H1 (cell line): Measurements from ENCODE around the gene LMX1B. TPM values are rescaled to one million over a fixed set of nuclear protein-coding genes. Genes with fewer than 3 reads are reported as not detected.

ENCODE experiments used
- CTCF ChIA-PET: fragments of 300-600 bp; sonication (Branson Sonifier 250); formaldehyde crosslinking; loops from one replicate; lab custom pipeline; 2021; ENCODE audit not compliant: partially characterized antibody; lab: Charles Lee
- POLR2A ChIA-PET: fragments of 300-600 bp; sonication (Branson Sonifier 250); formaldehyde crosslinking; loops from one replicate; lab custom pipeline; 2021; ENCODE audit warnings: inconsistent platforms; ENCODE audit not compliant: partially characterized antibody; lab: Charles Lee
- DNase-seq, 2 experiments: peaks; one replicate each; pipeline versions ENCODE4 v3.0.0 to v3.0.0-alpha.2; 2010 to 2022; ENCODE audit warnings: low spot score in 2 of 2, low read depth in 1 of 2, mixed read lengths in 1 of 2
- FAIRE-seq: peaks from 2 replicates; lab custom pipeline; 2011; peaks lifted over from hg19 to GRCh38; lab: Jason Lieb, UNC
- H2AFZ ChIP-seq: 2 replicates; pipeline ENCODE4 v1.8.1; 2012; ENCODE audit warnings: low read length, inconsistent platforms
- H2AK5ac ChIP-seq: 2 replicates; pipeline ENCODE4 v1.6.1; 2013; ENCODE audit warnings: low read depth, low read length
- H2BK120ac ChIP-seq: replicated peaks from 2 replicates; pipeline ENCODE3; 2013; ENCODE audit warnings: low read depth, low read length, inconsistent platforms
- H2BK12ac ChIP-seq: 2 replicates; pipeline ENCODE4 v1.6.1; 2013; ENCODE audit warnings: low read depth, low read length
- H2BK15ac ChIP-seq: 2 replicates; pipeline ENCODE4 v1.6.1; 2013; ENCODE audit warnings: low read length
- H2BK20ac ChIP-seq: 2 replicates; pipeline ENCODE4 v1.6.1; 2013; ENCODE audit warnings: low read length
- H2BK5ac ChIP-seq: 2 replicates; pipeline ENCODE4 v1.6.1; 2013; ENCODE audit warnings: low read depth, low read length
- H3K14ac ChIP-seq: 2 replicates; pipeline ENCODE4 v1.6.1; 2013; ENCODE audit warnings: inconsistent platforms; ENCODE audit not compliant: insufficient read length
- H3K18ac ChIP-seq: 2 replicates; pipeline ENCODE4 v1.6.1; 2013; ENCODE audit warnings: low read length; ENCODE audit errors: extremely low read depth
- H3K23ac ChIP-seq: 2 replicates; pipeline ENCODE4 v1.6.1; 2013; ENCODE audit warnings: inconsistent platforms; ENCODE audit not compliant: insufficient read length
- H3K23me2 ChIP-seq: 2 replicates; pipeline ENCODE4 v1.6.1; 2013; ENCODE audit warnings: low read depth, low read length
- H3K27ac ChIP-seq: 2 replicates; pipeline ENCODE4 v1.6.1; 2011; ENCODE audit warnings: low read depth, low read length, inconsistent platforms
- H3K27me3 ChIP-seq, 4 experiments: replicated peaks in 1 of 4; 1 replicate in 1 of 4; 2 replicates in 3 of 4; pipeline versions ENCODE4 v1.6.1 to v1.8.1; 2011 to 2013; ENCODE audit warnings: low read length in 3 of 4, mild to moderate bottlenecking in 3 of 4, inconsistent platforms in 2 of 4, mixed read lengths in 2 of 4, moderate library complexity in 1 of 4; ENCODE audit not compliant: control insufficient read depth in 3 of 4, insufficient read depth in 3 of 4; ENCODE audit errors: extremely low read depth in 1 of 4
- H3K36me3 ChIP-seq, 4 experiments: 2 replicates each; pipeline versions ENCODE4 v1.6.1 to v1.8.1; 2011 to 2013; ENCODE audit warnings: mild to moderate bottlenecking in 4 of 4, low read length in 3 of 4, moderate library complexity in 2 of 4, control low read depth in 1 of 4, inconsistent platforms in 1 of 4; ENCODE audit not compliant: insufficient read depth in 4 of 4, control insufficient read depth in 2 of 4
- H3K4ac ChIP-seq: replicated peaks from 2 replicates; pipeline ENCODE3; 2013; ENCODE audit warnings: low read length, low read depth, mixed read lengths, inconsistent platforms; ENCODE audit not compliant: insufficient read length
- H3K4me1 ChIP-seq, 4 experiments: replicated peaks in 1 of 4; 1 replicate in 1 of 4; 2 replicates in 3 of 4; pipeline versions ENCODE4 v1.6.1 to v1.8.1; 2011 to 2013; ENCODE audit warnings: low read length in 3 of 4, inconsistent platforms in 2 of 4, mixed read lengths in 1 of 4; ENCODE audit not compliant: insufficient read depth in 4 of 4, control insufficient read depth in 3 of 4
- H3K4me2 ChIP-seq, 2 experiments: 2 replicates each; pipeline versions ENCODE4 v1.6.1 to v1.8.1; 2011 to 2013; ENCODE audit warnings: low read depth in 2 of 2, low read length in 2 of 2, control low read depth in 1 of 2, inconsistent platforms in 1 of 2, mild to moderate bottlenecking in 1 of 2; ENCODE audit not compliant: insufficient read depth in 1 of 2
- H3K4me3 ChIP-seq, 4 experiments: fragments of 200-600, 300-600 bp in 1 of 4; sonication (generic), shearing (Covaris generic), sonication (Bioruptor Twin) in 1 of 4; 2 replicates each; pipeline versions ENCODE4 v1.5.1 to v1.8.1; 2011 to 2016; ENCODE audit warnings: low read length in 4 of 4, low read depth in 3 of 4, control low read depth in 2 of 4, inconsistent platforms in 2 of 4, mild to moderate bottlenecking in 2 of 4, mixed read lengths in 1 of 4, moderate library complexity in 1 of 4; ENCODE audit not compliant: insufficient read depth in 2 of 4; ENCODE audit errors: extremely low read depth in 1 of 4
- H3K56ac ChIP-seq: replicated peaks from 2 replicates; pipeline ENCODE3; 2013; ENCODE audit warnings: low read depth, mild to moderate bottlenecking, mixed read lengths, low read length, inconsistent platforms; ENCODE audit not compliant: insufficient read length
- H3K79me1 ChIP-seq: 2 replicates; pipeline ENCODE4 v1.6.1; 2013; ENCODE audit warnings: low read depth, low read length, control low read depth
- H3K79me2 ChIP-seq, 2 experiments: 2 replicates each; pipeline versions ENCODE4 v1.6.1 to v1.8.1; 2012 to 2013; ENCODE audit warnings: low read length in 2 of 2, mild to moderate bottlenecking in 2 of 2, inconsistent platforms in 1 of 2; ENCODE audit not compliant: insufficient read depth in 2 of 2, control insufficient read depth in 1 of 2
- H3K9ac ChIP-seq, 4 experiments: replicated peaks in 1 of 4; 1 replicate in 1 of 4; 2 replicates in 3 of 4; pipeline versions ENCODE4 v1.6.1 to v1.8.1; 2011 to 2013; ENCODE audit warnings: low read depth in 3 of 4, low read length in 3 of 4, control low read depth in 2 of 4, mild to moderate bottlenecking in 2 of 4, moderate library complexity in 2 of 4, inconsistent platforms in 1 of 4; ENCODE audit errors: extremely low read depth in 1 of 4
- H3K9me3 ChIP-seq, 2 experiments: 2 replicates each; pipeline versions ENCODE4 v1.6.1 to v1.8.1; 2012 to 2013; ENCODE audit warnings: mild to moderate bottlenecking in 2 of 2, moderate library complexity in 2 of 2, control low read depth in 1 of 2, inconsistent platforms in 1 of 2, low read depth in 1 of 2, low read length in 1 of 2, mixed read lengths in 1 of 2; ENCODE audit not compliant: insufficient read depth in 2 of 2
- H4K20me1 ChIP-seq, 2 experiments: replicated peaks in 1 of 2; 2 replicates each; pipeline versions ENCODE3 to v1.8.1; 2011 to 2013; ENCODE audit warnings: inconsistent platforms in 2 of 2, low read length in 2 of 2, mild to moderate bottlenecking in 1 of 2; ENCODE audit not compliant: insufficient read depth in 2 of 2, control insufficient read depth in 1 of 2
- H4K5ac ChIP-seq: 2 replicates; pipeline ENCODE4 v1.6.1; 2013; ENCODE audit warnings: low read length, low read depth, mixed read lengths, inconsistent platforms; ENCODE audit not compliant: insufficient read length
- H4K8ac ChIP-seq: 2 replicates; pipeline ENCODE4 v1.8.0; 2013; ENCODE audit warnings: mild to moderate bottlenecking, moderate library complexity, low read length, inconsistent platforms; ENCODE audit not compliant: insufficient read depth; ENCODE audit errors: extremely low read depth
- H4K91ac ChIP-seq: replicated peaks from 2 replicates; pipeline ENCODE3; 2013; ENCODE audit warnings: low read length, mixed read lengths, inconsistent platforms; ENCODE audit not compliant: insufficient read length
- ATF3 ChIP-seq: IDR thresholded peaks from 2 replicates; pipeline ENCODE4 v1.6.1; 2011; ENCODE audit warnings: low read depth, mild to moderate bottlenecking, low read length; ENCODE audit not compliant: insufficient read depth
- BACH1 ChIP-seq: IDR thresholded peaks from 2 replicates; pipeline ENCODE4 v1.6.1; 2012; ENCODE audit warnings: low read length, improper control_type of control experiment
- BCL11A ChIP-seq, 2 experiments: IDR thresholded peaks; one replicate each; pipeline ENCODE4 v1.6.1; 2011; ENCODE audit warnings: low read depth in 2 of 2, low read length in 2 of 2, mild to moderate bottlenecking in 2 of 2
- CHD2 ChIP-seq: IDR thresholded peaks from 2 replicates; pipeline ENCODE4 v1.6.1; 2012; ENCODE audit warnings: low read length, improper control_type of control experiment
- FOSL1 ChIP-seq: IDR thresholded peaks from 2 replicates; pipeline ENCODE4 v1.6.1; 2011; ENCODE audit warnings: mild to moderate bottlenecking, low read depth, low read length, moderate library complexity; ENCODE audit not compliant: insufficient read depth
- JUN ChIP-seq: IDR thresholded peaks from 2 replicates; pipeline ENCODE4 v1.6.1; 2011; ENCODE audit warnings: low read depth, mild to moderate bottlenecking, improper control_type of control experiment, low read length
- NANOG ChIP-seq: IDR thresholded peaks from 2 replicates; pipeline ENCODE4 v1.6.1; 2011; ENCODE audit warnings: low read length, low read depth, mild to moderate bottlenecking, inconsistent platforms; ENCODE audit not compliant: insufficient read depth, poor library complexity, severe bottlenecking
- RNF2 ChIP-seq: fragments of 200-900, 300-1000 bp; sonication (generic); IDR thresholded peaks from 2 replicates; pipeline ENCODE4 v1.7.1; 2016; ENCODE audit warnings: borderline replicate concordance, low read depth, mild to moderate bottlenecking, antibody characterized with exemption, low read length; ENCODE audit not compliant: poor library complexity, severe bottlenecking; ENCODE audit errors: missing control alignments
- SAP30 ChIP-seq: fragments of 300-600 bp; sonication (generic); IDR thresholded peaks from 2 replicates; pipeline ENCODE4 v1.7.1; 2012; ENCODE audit warnings: low read length, moderate library complexity, mild to moderate bottlenecking, inconsistent platforms; ENCODE audit not compliant: insufficient read depth, insufficient replicate concordance
- SRF ChIP-seq: IDR thresholded peaks from 2 replicates; pipeline ENCODE4 v1.6.1; 2011; ENCODE audit warnings: mild to moderate bottlenecking, low read depth, low read length, moderate library complexity
- SUZ12 ChIP-seq: fragments of 200-600 bp; sonication (generic); IDR thresholded peaks from 2 replicates; pipeline ENCODE4 v1.6.1; 2012; ENCODE audit warnings: mild to moderate bottlenecking, inconsistent platforms, low read length, moderate library complexity, mixed read lengths
- TAF7 ChIP-seq: optimal IDR thresholded peaks from 2 replicates; pipeline ENCODE3; 2011; ENCODE audit warnings: low read depth, mild to moderate bottlenecking, inconsistent platforms, low read length, moderate library complexity, borderline replicate concordance
- YY1 ChIP-seq: IDR thresholded peaks from 2 replicates; pipeline ENCODE4 v1.6.1; 2011; ENCODE audit warnings: low read depth, mild to moderate bottlenecking, low read length
- WGBS, 2 experiments: shearing (Covaris generic) in 1 of 2; methylation state at CpG; one replicate each; pipeline versions ENCODE4 v1.1.6 to v1.1.7; 2013 to 2015; ENCODE audit warnings: low lambda C conversion rate in 2 of 2, mixed read lengths in 2 of 2, inconsistent platforms in 1 of 2, low coverage in 1 of 2, missing lambda C conversion rate in 1 of 2; ENCODE audit not compliant: insufficient replicate concordance in 2 of 2, insufficient coverage in 1 of 2, insufficient read length in 1 of 2; ENCODE audit errors: extremely low coverage in 1 of 2, missing lambda C conversion rate in 1 of 2; 5-methylcytosine and 5-hydroxymethylcytosine counted together
- polyA plus RNA-seq, 7 experiments: library from polyadenylated mRNA; depleted of rRNA in 3 of 7; stranded (reverse) in 5 of 7; unstranded in 2 of 7; fragments of >200 nt in 5 of 7; fragments of 200-250 nt in 2 of 7; gene quantifications; 1 replicate in 5 of 7; 2 replicates in 1 of 7; 4 replicates in 1 of 7; pipeline versions ENCODE4 v1.2.1 to v1.2.3, GENCODE V29; 2011 to 2013; ENCODE audit warnings: missing spikeins in 2 of 7, mixed read lengths in 2 of 7
- total RNA-seq: library from RNA; stranded (reverse); fragmentation: NEBNext Ultra II Directional; extraction: Animal tissue kit (Norgen Biotek cat#: 25700); gene quantifications from 2 replicates; pipeline ENCODE4 v1.2.1, GENCODE V29; 2021

The LMX1B gene
- total and polyA plus RNA-seq, 2 of the 8 experiments (the other 6 are each of a cell fraction or from before 2014, with no cell fraction given), result 0.09 to 0.37 TPM

DNA sequence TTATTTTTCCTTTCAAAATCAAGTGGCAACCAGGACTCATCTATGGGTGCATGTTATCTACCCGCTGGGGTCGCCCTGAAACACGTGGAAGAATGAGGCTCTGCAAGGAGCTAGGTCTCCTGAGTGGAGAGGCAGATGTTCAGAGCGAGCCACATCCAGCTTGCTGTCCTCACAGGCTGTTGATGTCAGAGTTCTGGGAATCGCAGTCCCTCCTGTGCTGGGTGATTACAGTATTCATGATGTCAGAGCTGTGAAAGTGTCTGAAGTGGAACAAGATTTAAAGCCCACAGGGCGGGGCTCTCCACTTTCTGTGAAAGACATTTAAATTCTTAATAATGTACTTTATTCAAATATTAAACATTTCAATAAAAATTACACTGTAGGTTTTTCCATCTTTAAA is 24.4 kb upstream of the LMX1B start:
- Histone ChIP-seq H3K18ac (no peak overlapping the region), H3K23me2 (no peaks in the 10 kb centered on the region), H3K27ac (no peak overlapping the region), H3K14ac (no peak overlapping the region), H4K20me1 (no peaks in the 10 kb centered on the region), H2BK12ac (no peak overlapping the region), H3K56ac (no peak overlapping the region), H2BK15ac (no peak overlapping the region), H2AK5ac (no peak overlapping the region), H2AFZ (no peak overlapping the region), H3K27me3 (0 out of 7 replicates have a peak, but pooled peaks cover 0 to 2% (median 0%) of the 10 kb centered on the region in 4 experiments), H4K8ac (peak overlapping the region; percentile 3; the same call in 1 of the 2 replicates), H3K4me2 (no peak overlapping the region), H2BK120ac (no peak overlapping the region), H4K5ac (no peak overlapping the region), H3K4me1 (peaks cover 0 to 7% (median 1%) of the 10 kb centered on the region in 4 experiments; a peak in 1 of 7 replicates), H3K36me3 (no peaks in the 10 kb centered on the region), H2BK20ac (no peak overlapping the region), H3K9ac (no peak overlapping the region), H3K79me2 (no peaks in the 10 kb centered on the region), H3K4ac (no peak overlapping the region), H3K23ac (no peak overlapping the region), H3K4me3 (no peak overlapping the region), H2BK5ac (no peak overlapping the region), H3K9me3 (no peaks in the 10 kb centered on the region), H4K91ac (no peak overlapping the region), H3K79me1 (no peaks in the 10 kb centered on the region)
- no peak for DNase-seq
- POLR2A ChIA-PET, result no interaction called here
- CTCF ChIA-PET, result interaction anchor here (0.6 to 1.9 kb wide), 6 partner anchors 9 to 100 kb away, joined by 3 to 5 read pairs (median 4); no protein-coding TSS in a partner anchor
- no peak for FAIRE-seq
- 95% methylated on average over 6 of the region's 6 CpGs; no CpG with 5 or more reads in 1 of the 2 experiments for WGBS, 2 experiments
- TF ChIP-seq RNF2, result no peak
- TF ChIP-seq SUZ12, result no peak
- TF ChIP-seq SRF, result no peak
- no peak for TF ChIP-seq BACH1
- no peak for TF ChIP-seq JUN
- TF ChIP-seq ATF3, result no peak
- no peak for TF ChIP-seq TAF7
- no peak for TF ChIP-seq NANOG
- no peak for TF ChIP-seq BCL11A (IDR thresholded peaks at IDR 0.05; ENCODE audit: low read depth in 2 of 2, low read length in 2 of 2)
- no peak for TF ChIP-seq SAP30
- TF ChIP-seq YY1, result no peak
- TF ChIP-seq CHD2, result no peak
- no peak for TF ChIP-seq FOSL1
